HepG2 (cell line): ENCODE data around the gene RAB23. TPM values are rescaled to one million over a fixed set of nuclear protein-coding genes. Genes with fewer than 3 reads are reported as not detected.

Experiments
- GABPB1 ChIP-seq: IDR thresholded peaks from 2 replicates; pipeline ENCODE4 v1.6.1; 2016; ENCODE audit warnings: mild to moderate bottlenecking, missing genetic modification reagents, moderate library complexity, missing compliant biosample characterization
- JUND ChIP-seq: sonication (generic); formaldehyde crosslinking; IDR thresholded peaks from 2 replicates; pipeline ENCODE4 v1.8.0; 2022; ENCODE audit warnings: mild to moderate bottlenecking, missing genetic modification reagents
- MED13 ChIP-seq: sonication (generic); formaldehyde crosslinking; IDR thresholded peaks from 2 replicates; pipeline ENCODE4 v1.5.0; 2020; ENCODE audit warnings: missing genetic modification reagents
- RBM22 ChIP-seq: fragments of 200-400 bp; formaldehyde crosslinking; optimal IDR thresholded peaks from 2 replicates; pipeline ENCODE3; 2017; ENCODE audit warnings: mild to moderate bottlenecking, low read length, moderate library complexity
- SMAD9 ChIP-seq: sonication (generic); formaldehyde crosslinking; IDR thresholded peaks from 2 replicates; pipeline ENCODE4 v1.5.1; 2020; ENCODE audit warnings: mild to moderate bottlenecking, missing genetic modification reagents
- SOX5 ChIP-seq: IDR thresholded peaks from 2 replicates; pipeline ENCODE4 v1.6.1; 2016; ENCODE audit warnings: borderline replicate concordance
- YEATS2 ChIP-seq: sonication (generic); formaldehyde crosslinking; IDR thresholded peaks from 2 replicates; pipeline ENCODE4 v1.4.0; 2020; ENCODE audit warnings: missing genetic modification reagents, borderline replicate concordance
- ZNF225 ChIP-seq: sonication (generic); formaldehyde crosslinking; IDR thresholded peaks from 2 replicates; pipeline ENCODE4 v1.4.0; 2020; ENCODE audit warnings: mild to moderate bottlenecking, missing genetic modification reagents
- ZNF556 ChIP-seq: sonication (generic); formaldehyde crosslinking; IDR thresholded peaks from 2 replicates; pipeline ENCODE4 v1.4.0; 2020; ENCODE audit warnings: mild to moderate bottlenecking, missing genetic modification reagents, borderline replicate concordance
- ZNF878 ChIP-seq: sonication (generic); formaldehyde crosslinking; IDR thresholded peaks from 2 replicates; pipeline ENCODE4 v1.8.1; 2023; ENCODE audit warnings: mild to moderate bottlenecking, missing genetic modification reagents, moderate library complexity
- polyA plus RNA-seq, 8 experiments: library from polyadenylated mRNA; depleted of rRNA in 3 of 8; stranded (reverse) in 7 of 8; unstranded in 1 of 8; fragments of >200 nt; fragmentation: Illumina TruSeq in 4 of 8; extraction: Trizol in 4 of 8; gene quantifications; 2 replicates each; pipeline versions ENCODE4 v1.2.1 to v1.2.3, GENCODE V29; 2011 to 2016; ENCODE audit warnings: low read depth in 4 of 8, missing spikeins in 1 of 8, mixed read lengths in 1 of 8; ENCODE audit not compliant: insufficient read depth in 1 of 8
- total RNA-seq, 5 experiments: library from RNA; depleted of rRNA; stranded (reverse); fragments of >200 nt; fragmentation: Illumina TruSeq; extraction: Trizol; gene quantifications; 2 replicates each; pipeline ENCODE4 v1.2.3, GENCODE V29; 2016; ENCODE audit warnings: low read depth in 1 of 5
- TF ChIP-seq, protein P1 (sequence below): sonication (generic); formaldehyde crosslinking; IDR thresholded peaks from 2 replicates; pipeline ENCODE4 v1.5.1; 2020; ENCODE audit warnings: mild to moderate bottlenecking, missing genetic modification reagents, borderline replicate concordance
- TF ChIP-seq, protein P2 (sequence below): fragments of 450-650 bp; IDR thresholded peaks from 2 replicates; pipeline ENCODE4 v1.6.1; 2016
- TF ChIP-seq, protein P3 (sequence below): sonication (generic); formaldehyde crosslinking; IDR thresholded peaks from 2 replicates; pipeline ENCODE4 v1.5.0; 2020; ENCODE audit warnings: mild to moderate bottlenecking, missing genetic modification reagents, moderate library complexity
- TF ChIP-seq, protein P4 (sequence below): sonication (generic); formaldehyde crosslinking; IDR thresholded peaks from 2 replicates; pipeline ENCODE4 v1.4.0; 2020; ENCODE audit warnings: missing genetic modification reagents
- TF ChIP-seq, protein P5 (sequence below): sonication (generic); formaldehyde crosslinking; IDR thresholded peaks from 2 replicates; pipeline ENCODE4 v1.4.0; 2020; ENCODE audit warnings: mild to moderate bottlenecking, missing genetic modification reagents
- TF ChIP-seq, protein P6 (sequence below): sonication (generic); formaldehyde crosslinking; IDR thresholded peaks from 2 replicates; pipeline ENCODE4 v1.5.0; 2020; ENCODE audit warnings: mild to moderate bottlenecking, missing genetic modification reagents, borderline replicate concordance

Gene RAB23
- total and polyA plus RNA-seq, 2 of the 13 experiments (the other 11 are each of a cell fraction or from before 2014, with no cell fraction given), result 5.5 to 16.4 TPM

DNA sequence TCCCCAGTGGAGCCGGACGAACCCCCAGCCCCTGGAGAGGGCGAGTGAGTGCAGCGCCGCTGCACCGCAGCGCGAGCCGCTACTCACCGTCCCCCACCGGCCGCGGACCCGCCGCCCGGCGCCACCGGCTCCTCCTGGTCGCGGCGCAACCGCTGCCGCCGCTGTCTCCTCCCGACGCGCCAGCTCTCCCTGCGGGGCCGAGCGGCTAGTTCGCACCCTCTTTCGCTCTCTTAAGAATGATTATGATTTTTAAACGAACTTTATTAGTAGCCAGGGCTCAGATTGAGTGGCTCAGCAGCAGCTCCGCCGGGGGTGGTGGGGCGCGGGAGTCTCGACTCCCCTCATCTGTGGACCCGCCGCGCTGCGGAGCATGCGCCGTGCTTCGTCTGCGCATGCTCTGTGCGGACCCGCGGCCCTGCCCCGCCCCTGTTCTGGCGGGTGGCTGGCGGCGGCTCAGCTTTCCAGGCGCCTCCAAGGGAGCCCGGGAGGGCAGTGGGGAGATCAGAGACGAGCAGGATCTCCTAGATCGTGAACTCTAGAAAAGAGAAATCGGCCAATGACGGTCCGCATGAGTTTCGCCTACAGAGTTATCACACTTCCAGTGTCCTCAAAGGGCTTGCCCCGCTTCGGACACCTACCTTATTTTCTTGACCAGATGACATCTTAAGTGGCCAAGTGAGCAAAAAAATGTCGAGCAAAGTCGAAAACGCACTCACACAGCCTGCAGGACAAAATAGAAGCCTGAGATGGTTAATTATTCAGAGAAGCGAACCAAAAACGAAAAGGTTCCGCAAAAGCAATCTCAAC lies at the start of gene RAB23 (continued):
- TF ChIP-seq, protein P1, sequence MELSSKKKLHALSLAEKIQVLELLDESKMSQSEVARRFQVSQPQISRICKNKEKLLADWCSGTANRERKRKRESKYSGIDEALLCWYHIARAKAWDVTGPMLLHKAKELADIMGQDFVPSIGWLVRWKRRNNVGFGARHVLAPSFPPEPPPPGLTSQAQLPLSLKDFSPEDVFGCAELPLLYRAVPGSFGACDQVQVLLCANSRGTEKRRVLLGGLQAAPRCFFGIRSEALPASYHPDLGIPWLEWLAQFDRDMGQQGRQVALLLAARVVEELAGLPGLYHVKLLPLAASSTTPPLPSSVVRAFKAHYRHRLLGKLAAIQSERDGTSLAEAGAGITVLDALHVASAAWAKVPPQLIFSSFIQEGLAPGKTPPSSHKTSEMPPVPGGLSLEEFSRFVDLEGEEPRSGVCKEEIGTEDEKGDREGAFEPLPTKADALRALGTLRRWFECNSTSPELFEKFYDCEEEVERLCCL (CRISPR knock-in tag), result no peak
- TF ChIP-seq MED13 (CRISPR knock-in tag), result no peak
- peak; percentile 46; the same call in 1 of the 2 replicates for TF ChIP-seq YEATS2 (CRISPR knock-in tag)
- TF ChIP-seq ZNF878, result peak; percentile 74; the same call in 1 of the 2 replicates
- TF ChIP-seq, protein P2, sequence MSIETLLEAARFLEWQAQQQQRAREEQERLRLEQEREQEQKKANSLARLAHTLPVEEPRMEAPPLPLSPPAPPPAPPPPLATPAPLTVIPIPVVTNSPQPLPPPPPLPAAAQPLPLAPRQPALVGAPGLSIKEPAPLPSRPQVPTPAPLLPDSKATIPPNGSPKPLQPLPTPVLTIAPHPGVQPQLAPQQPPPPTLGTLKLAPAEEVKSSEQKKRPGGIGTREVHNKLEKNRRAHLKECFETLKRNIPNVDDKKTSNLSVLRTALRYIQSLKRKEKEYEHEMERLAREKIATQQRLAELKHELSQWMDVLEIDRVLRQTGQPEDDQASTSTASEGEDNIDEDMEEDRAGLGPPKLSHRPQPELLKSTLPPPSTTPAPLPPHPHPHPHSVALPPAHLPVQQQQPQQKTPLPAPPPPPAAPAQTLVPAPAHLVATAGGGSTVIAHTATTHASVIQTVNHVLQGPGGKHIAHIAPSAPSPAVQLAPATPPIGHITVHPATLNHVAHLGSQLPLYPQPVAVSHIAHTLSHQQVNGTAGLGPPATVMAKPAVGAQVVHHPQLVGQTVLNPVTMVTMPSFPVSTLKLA, result no peak
- TF ChIP-seq, protein P3, sequence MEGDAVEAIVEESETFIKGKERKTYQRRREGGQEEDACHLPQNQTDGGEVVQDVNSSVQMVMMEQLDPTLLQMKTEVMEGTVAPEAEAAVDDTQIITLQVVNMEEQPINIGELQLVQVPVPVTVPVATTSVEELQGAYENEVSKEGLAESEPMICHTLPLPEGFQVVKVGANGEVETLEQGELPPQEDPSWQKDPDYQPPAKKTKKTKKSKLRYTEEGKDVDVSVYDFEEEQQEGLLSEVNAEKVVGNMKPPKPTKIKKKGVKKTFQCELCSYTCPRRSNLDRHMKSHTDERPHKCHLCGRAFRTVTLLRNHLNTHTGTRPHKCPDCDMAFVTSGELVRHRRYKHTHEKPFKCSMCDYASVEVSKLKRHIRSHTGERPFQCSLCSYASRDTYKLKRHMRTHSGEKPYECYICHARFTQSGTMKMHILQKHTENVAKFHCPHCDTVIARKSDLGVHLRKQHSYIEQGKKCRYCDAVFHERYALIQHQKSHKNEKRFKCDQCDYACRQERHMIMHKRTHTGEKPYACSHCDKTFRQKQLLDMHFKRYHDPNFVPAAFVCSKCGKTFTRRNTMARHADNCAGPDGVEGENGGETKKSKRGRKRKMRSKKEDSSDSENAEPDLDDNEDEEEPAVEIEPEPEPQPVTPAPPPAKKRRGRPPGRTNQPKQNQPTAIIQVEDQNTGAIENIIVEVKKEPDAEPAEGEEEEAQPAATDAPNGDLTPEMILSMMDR (CRISPR knock-in tag), result no peak
- peak; percentile 31 for TF ChIP-seq GABPB1
- TF ChIP-seq ZNF556 (CRISPR knock-in tag), result no peak; the same call in 1 of the 2 replicates
- TF ChIP-seq, protein P4, sequence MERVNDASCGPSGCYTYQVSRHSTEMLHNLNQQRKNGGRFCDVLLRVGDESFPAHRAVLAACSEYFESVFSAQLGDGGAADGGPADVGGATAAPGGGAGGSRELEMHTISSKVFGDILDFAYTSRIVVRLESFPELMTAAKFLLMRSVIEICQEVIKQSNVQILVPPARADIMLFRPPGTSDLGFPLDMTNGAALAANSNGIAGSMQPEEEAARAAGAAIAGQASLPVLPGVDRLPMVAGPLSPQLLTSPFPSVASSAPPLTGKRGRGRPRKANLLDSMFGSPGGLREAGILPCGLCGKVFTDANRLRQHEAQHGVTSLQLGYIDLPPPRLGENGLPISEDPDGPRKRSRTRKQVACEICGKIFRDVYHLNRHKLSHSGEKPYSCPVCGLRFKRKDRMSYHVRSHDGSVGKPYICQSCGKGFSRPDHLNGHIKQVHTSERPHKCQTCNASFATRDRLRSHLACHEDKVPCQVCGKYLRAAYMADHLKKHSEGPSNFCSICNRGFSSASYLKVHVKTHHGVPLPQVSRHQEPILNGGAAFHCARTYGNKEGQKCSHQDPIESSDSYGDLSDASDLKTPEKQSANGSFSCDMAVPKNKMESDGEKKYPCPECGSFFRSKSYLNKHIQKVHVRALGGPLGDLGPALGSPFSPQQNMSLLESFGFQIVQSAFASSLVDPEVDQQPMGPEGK, result peak; percentile 60; the same call in 1 of the 2 replicates
- TF ChIP-seq, protein P5, sequence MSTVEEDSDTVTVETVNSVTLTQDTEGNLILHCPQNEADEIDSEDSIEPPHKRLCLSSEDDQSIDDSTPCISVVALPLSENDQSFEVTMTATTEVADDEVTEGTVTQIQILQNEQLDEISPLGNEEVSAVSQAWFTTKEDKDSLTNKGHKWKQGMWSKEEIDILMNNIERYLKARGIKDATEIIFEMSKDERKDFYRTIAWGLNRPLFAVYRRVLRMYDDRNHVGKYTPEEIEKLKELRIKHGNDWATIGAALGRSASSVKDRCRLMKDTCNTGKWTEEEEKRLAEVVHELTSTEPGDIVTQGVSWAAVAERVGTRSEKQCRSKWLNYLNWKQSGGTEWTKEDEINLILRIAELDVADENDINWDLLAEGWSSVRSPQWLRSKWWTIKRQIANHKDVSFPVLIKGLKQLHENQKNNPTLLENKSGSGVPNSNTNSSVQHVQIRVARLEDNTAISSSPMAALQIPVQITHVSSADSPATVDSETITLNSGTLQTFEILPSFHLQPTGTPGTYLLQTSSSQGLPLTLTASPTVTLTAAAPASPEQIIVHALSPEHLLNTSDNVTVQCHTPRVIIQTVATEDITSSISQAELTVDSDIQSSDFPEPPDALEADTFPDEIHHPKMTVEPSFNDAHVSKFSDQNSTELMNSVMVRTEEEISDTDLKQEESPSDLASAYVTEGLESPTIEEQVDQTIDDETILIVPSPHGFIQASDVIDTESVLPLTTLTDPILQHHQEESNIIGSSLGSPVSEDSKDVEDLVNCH, result no peak
- TF ChIP-seq, protein P6, sequence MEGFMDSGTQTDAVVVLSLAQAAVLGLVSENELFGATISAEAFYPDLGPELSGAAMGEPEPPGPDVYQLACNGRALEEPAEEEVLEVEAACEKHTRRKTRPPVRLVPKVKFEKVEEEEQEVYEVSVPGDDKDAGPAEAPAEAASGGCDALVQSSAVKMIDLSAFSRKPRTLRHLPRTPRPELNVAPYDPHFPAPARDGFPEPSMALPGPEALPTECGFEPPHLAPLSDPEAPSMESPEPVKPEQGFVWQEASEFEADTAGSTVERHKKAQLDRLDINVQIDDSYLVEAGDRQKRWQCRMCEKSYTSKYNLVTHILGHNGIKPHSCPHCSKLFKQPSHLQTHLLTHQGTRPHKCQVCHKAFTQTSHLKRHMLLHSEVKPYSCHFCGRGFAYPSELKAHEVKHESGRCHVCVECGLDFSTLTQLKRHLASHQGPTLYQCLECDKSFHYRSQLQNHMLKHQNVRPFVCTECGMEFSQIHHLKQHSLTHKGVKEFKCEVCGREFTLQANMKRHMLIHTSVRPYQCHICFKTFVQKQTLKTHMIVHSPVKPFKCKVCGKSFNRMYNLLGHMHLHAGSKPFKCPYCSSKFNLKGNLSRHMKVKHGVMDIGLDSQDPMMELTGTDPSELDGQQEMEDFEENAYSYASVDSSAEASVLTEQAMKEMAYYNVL (CRISPR knock-in tag), result peak; percentile 33; the same call in 1 of the 2 replicates
- 0 out of 2 replicates have a peak, but pooled peaks have one; percentile 13 for TF ChIP-seq SOX5 (CRISPR knock-in tag)
- TF ChIP-seq RBM22, result no peak
- no peak for TF ChIP-seq ZNF225
- no peak for TF ChIP-seq JUND (CRISPR knock-in tag)
- no peak for TF ChIP-seq SMAD9 (CRISPR knock-in tag)
